B cell (primary cell): Measurements from ENCODE around the gene TNKS1BP1. TPM values are rescaled to one million over a fixed set of nuclear protein-coding genes. Genes with fewer than 3 reads are reported as not detected.

Source experiments
- ATAC-seq: fragments of 200-7000 bp; cut with Tn5 transposase; one replicate; pipeline ENCODE4 v1.10.0; 2021; ENCODE audit warnings: low read depth, mild to moderate bottlenecking, moderate number of reproducible peaks, moderate library complexity
- CTCF ChIA-PET: fragments of 350-600 bp; sonication (Branson Sonifier 250); formaldehyde crosslinking; loops from one replicate; lab custom pipeline; 2021; ENCODE audit warnings: antibody characterized with exemption, inconsistent platforms; lab: Charles Lee
- POLR2A ChIA-PET: fragments of 350-600 bp; sonication (Branson Sonifier 250); formaldehyde crosslinking; loops from one replicate; lab custom pipeline; 2021; ENCODE audit warnings: antibody characterized with exemption; lab: Charles Lee
- DNase-seq: peaks from one replicate; pipeline ENCODE4 v3.0.0; 2013
- H2AFZ ChIP-seq: 2 replicates; pipeline ENCODE4 v1.6.1; 2012; ENCODE audit warnings: mild to moderate bottlenecking, low read depth, low read length; ENCODE audit not compliant: insufficient read depth, poor library complexity, severe bottlenecking
- H3K27ac ChIP-seq, 2 donors: 1 replicate in 1 of 2; 2 replicates in 1 of 2; pipeline ENCODE4 v1.5.1; 2012 to 2013; ENCODE audit warnings: low read length in 2 of 2, mild to moderate bottlenecking in 2 of 2, moderate library complexity in 1 of 2
- H3K27me3 ChIP-seq, 4 experiments: fragments of 200-600 bp in 1 of 4; sonication (generic) in 1 of 4; replicated peaks in 1 of 4; 1 replicate in 2 of 4; 2 replicates in 2 of 4; pipeline versions ENCODE4 v1.6.1 to v1.7.0; 2013 to 2016; ENCODE audit warnings: low read length in 3 of 4, mild to moderate bottlenecking in 2 of 4, mixed read lengths in 1 of 4, moderate library complexity in 1 of 4; ENCODE audit not compliant: insufficient read depth in 4 of 4, control insufficient read depth in 3 of 4; ENCODE audit errors: control extremely low read depth in 1 of 4
- H3K36me3 ChIP-seq, 2 experiments: replicated peaks in 1 of 2; 1 replicate in 1 of 2; 2 replicates in 1 of 2; pipeline versions ENCODE4 v1.6.1 to v1.7.1; 2013; ENCODE audit warnings: low read length in 1 of 2; ENCODE audit not compliant: insufficient read depth in 2 of 2, control insufficient read depth in 1 of 2; ENCODE audit errors: control extremely low read depth in 1 of 2, extremely low read depth in 1 of 2
- H3K4me1 ChIP-seq, 2 donors: fragments of 200-600 bp in 1 of 2; sonication (generic) in 1 of 2; 1 replicate in 1 of 2; 2 replicates in 1 of 2; pipeline versions ENCODE4 v1.5.1 to v1.6.1; 2013 to 2017; ENCODE audit warnings: low read length in 2 of 2; ENCODE audit not compliant: control insufficient read depth in 2 of 2, insufficient read depth in 2 of 2
- H3K4me2 ChIP-seq: replicated peaks from 2 replicates; pipeline ENCODE3; 2012; ENCODE audit warnings: mild to moderate bottlenecking, low read depth, low read length; ENCODE audit not compliant: poor library complexity, severe bottlenecking
- H3K4me3 ChIP-seq, 5 experiments: fragments of 200-600 bp in 1 of 5; sonication (generic) in 1 of 5; 1 replicate in 3 of 5; 2 replicates in 2 of 5; pipeline versions ENCODE4 v1.5.1 to v1.7.0; 2011 to 2016; ENCODE audit warnings: low read length in 4 of 5, mild to moderate bottlenecking in 4 of 5, low read depth in 2 of 5, control low read depth in 1 of 5, moderate library complexity in 1 of 5; ENCODE audit not compliant: insufficient read depth in 1 of 5; ENCODE audit errors: control extremely low read depth in 1 of 5, extremely low read depth in 1 of 5
- H3K79me2 ChIP-seq: fragments of 200-600 bp; sonication (generic); one replicate; pipeline ENCODE4 v1.6.0; 2016; ENCODE audit warnings: low read length; ENCODE audit not compliant: control insufficient read depth, insufficient read depth
- H3K9ac ChIP-seq: fragments of 200-600 bp; sonication (generic); 2 replicates; pipeline ENCODE4 v1.6.1; 2017; ENCODE audit warnings: mild to moderate bottlenecking, low read length, moderate library complexity
- H3K9me3 ChIP-seq, 3 donors: one replicate each; pipeline versions ENCODE4 v1.6.1 to v1.7.1; 2013; ENCODE audit warnings: low read length in 2 of 3; ENCODE audit not compliant: control insufficient read depth in 2 of 3, insufficient read depth in 1 of 3; ENCODE audit errors: control extremely low read depth in 1 of 3
- H4K20me1 ChIP-seq: 2 replicates; pipeline ENCODE4 v1.6.0; 2012; ENCODE audit warnings: mild to moderate bottlenecking, low read length; ENCODE audit not compliant: insufficient read depth, control insufficient read depth, poor library complexity, severe bottlenecking
- H3K27ac Mint-ChIP-seq: one replicate; pipeline ENCODE4 v1.8.0; 2021; ENCODE audit warnings: mixed read lengths
- H3K27me3 Mint-ChIP-seq: one replicate; pipeline ENCODE4 v1.8.0; 2021; ENCODE audit warnings: mixed read lengths
- H3K4me1 Mint-ChIP-seq: one replicate; pipeline ENCODE4 v1.8.0; 2021; ENCODE audit warnings: mixed read lengths
- H3K4me3 Mint-ChIP-seq: one replicate; pipeline ENCODE4 v1.8.0; 2021; ENCODE audit warnings: mixed read lengths
- H3K9me3 Mint-ChIP-seq: one replicate; pipeline ENCODE4 v1.8.0; 2022; ENCODE audit warnings: mixed read lengths; ENCODE audit not compliant: insufficient read depth
- EZH2 ChIP-seq: IDR thresholded peaks from 2 replicates; pipeline ENCODE4 v1.6.1; 2012; ENCODE audit warnings: borderline replicate concordance, low read depth, mild to moderate bottlenecking, moderate library complexity, low read length; ENCODE audit not compliant: insufficient read depth, poor library complexity, severe bottlenecking
- WGBS: methylation state at CpG from one replicate; pipeline ENCODE4 v1.1.5; 2013; ENCODE audit warnings: missing lambda C conversion rate; ENCODE audit not compliant: insufficient coverage; 5-methylcytosine and 5-hydroxymethylcytosine counted together
- intact Hi-C: fragments of 100-400 bp; cut with micrococcal nuclease; formaldehyde crosslinking; loops from one replicate; pipeline ENCODE4 v1.10.0; 2022
- polyA plus RNA-seq: library from polyadenylated mRNA; depleted of rRNA; stranded (reverse); fragments of >200 nt; gene quantifications from 2 replicates; pipeline ENCODE4 v1.2.3, GENCODE V29; 2012
- total RNA-seq, 2 donors: library from RNA; stranded (reverse); fragments of 120-200 nt in 1 of 2; gene quantifications; 1 replicate in 1 of 2; 2 replicates in 1 of 2; pipeline versions ENCODE4 v1.2.3 to v1.2.4, GENCODE V29; 2013 to 2022
- TF ChIP-seq, protein P1 (sequence below): fragments of 200-600 bp; IDR thresholded peaks from one replicate; pipeline ENCODE4 v1.8.0; 2022; ENCODE audit warnings: antibody characterized with exemption, mild to moderate bottlenecking

TNKS1BP1 gene
- total and polyA plus RNA-seq, 2 donors (not counting 1 experiment from before 2014, with no cell fraction given) = 2.2 to 12.2 TPM

- no peak overlapping the region for H3K4me2 ChIP-seq
- H3K4me1 Mint-ChIP-seq = peaks cover 3% of the 10 kb centered on the region
- no peaks in the 10 kb centered on the region for H3K36me3 ChIP-seq
- H4K20me1 ChIP-seq = no peaks in the 10 kb centered on the region
- no peak for DNase-seq
- H2AFZ ChIP-seq = peak overlapping the region; percentile 9
- WGBS = 16% methylated on average over 4 of the region's 6 CpGs
- no peak overlapping the region for H3K9ac ChIP-seq
- TF ChIP-seq, protein P1, sequence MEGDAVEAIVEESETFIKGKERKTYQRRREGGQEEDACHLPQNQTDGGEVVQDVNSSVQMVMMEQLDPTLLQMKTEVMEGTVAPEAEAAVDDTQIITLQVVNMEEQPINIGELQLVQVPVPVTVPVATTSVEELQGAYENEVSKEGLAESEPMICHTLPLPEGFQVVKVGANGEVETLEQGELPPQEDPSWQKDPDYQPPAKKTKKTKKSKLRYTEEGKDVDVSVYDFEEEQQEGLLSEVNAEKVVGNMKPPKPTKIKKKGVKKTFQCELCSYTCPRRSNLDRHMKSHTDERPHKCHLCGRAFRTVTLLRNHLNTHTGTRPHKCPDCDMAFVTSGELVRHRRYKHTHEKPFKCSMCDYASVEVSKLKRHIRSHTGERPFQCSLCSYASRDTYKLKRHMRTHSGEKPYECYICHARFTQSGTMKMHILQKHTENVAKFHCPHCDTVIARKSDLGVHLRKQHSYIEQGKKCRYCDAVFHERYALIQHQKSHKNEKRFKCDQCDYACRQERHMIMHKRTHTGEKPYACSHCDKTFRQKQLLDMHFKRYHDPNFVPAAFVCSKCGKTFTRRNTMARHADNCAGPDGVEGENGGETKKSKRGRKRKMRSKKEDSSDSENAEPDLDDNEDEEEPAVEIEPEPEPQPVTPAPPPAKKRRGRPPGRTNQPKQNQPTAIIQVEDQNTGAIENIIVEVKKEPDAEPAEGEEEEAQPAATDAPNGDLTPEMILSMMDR = no peak
- TF ChIP-seq EZH2 = no peak
- H3K27ac Mint-ChIP-seq = no peak overlapping the region
- H3K27me3 Mint-ChIP-seq = peaks cover 39% of the 10 kb centered on the region
- no peak overlapping the region for H3K4me3 ChIP-seq
- H3K9me3 Mint-ChIP-seq = no peaks in the 10 kb centered on the region
- peaks cover 0 to 6% (median 0%) of the 10 kb centered on the region in 3 donors for H3K9me3 ChIP-seq
- peaks cover 0 to 6% (median 4%) of the 10 kb centered on the region in 4 experiments for H3K27me3 ChIP-seq
- peaks cover 0 to 4% of the 10 kb centered on the region in 2 donors for H3K4me1 ChIP-seq
- no peak for ATAC-seq
- ChIA-PET POLR2A (no interaction called here), CTCF (interaction anchor here (3.5 kb wide), 1 partner anchor 9 kb away, joined by 15 read pairs; no protein-coding TSS in a partner anchor)
- H3K79me2 ChIP-seq = no peaks in the 10 kb centered on the region
- H3K4me3 Mint-ChIP-seq = no peak overlapping the region
- intact Hi-C loops = no loop called here
- no peak overlapping the region for H3K27ac ChIP-seq
Observed at GRCh38 chr11:57354699-57355098, 29.9 kb upstream of the TNKS1BP1 start.

- WGBS = 50% methylated on average over 1 of the region's 4 CpGs
- H3K4me2 ChIP-seq = no peak overlapping the region
- intact Hi-C loops = no loop called here
Observed at GRCh38 chr11:57353852-57354251, 29.1 kb upstream of the TNKS1BP1 start.

More at GRCh38 chr11:57353852-57354251, 29.1 kb upstream of the TNKS1BP1 start:
- H3K4me3 ChIP-seq = no peak overlapping the region
- TF ChIP-seq, protein P1 = no peak
- no peak for TF ChIP-seq EZH2
- no peaks in the 10 kb centered on the region for H4K20me1 ChIP-seq
- no peak overlapping the region for H3K9ac ChIP-seq
- Mint-ChIP-seq H3K9me3 (no peaks in the 10 kb centered on the region), H3K27me3 (peaks cover 40% of the 10 kb centered on the region), H3K4me1 (peaks cover 3% of the 10 kb centered on the region), H3K27ac (no peak overlapping the region), H3K4me3 (no peak overlapping the region)
- CTCF ChIA-PET = interaction anchor here (0.6 to 0.9 kb wide), 2 partner anchors 20 to 83 kb away, joined by 3 read pairs; no protein-coding TSS in a partner anchor
- no peaks in the 10 kb centered on the region for H3K79me2 ChIP-seq
- H3K27ac ChIP-seq = no peak overlapping the region
- ATAC-seq (no peak), DNase-seq (no peak)
- H2AFZ ChIP-seq = no peak overlapping the region
- H3K4me1 ChIP-seq = peaks cover 0 to 6% of the 10 kb centered on the region in 2 donors
- peaks cover 0 to 6% (median 4%) of the 10 kb centered on the region in 4 experiments for H3K27me3 ChIP-seq
- H3K9me3 ChIP-seq = peaks cover 0 to 6% (median 0%) of the 10 kb centered on the region in 3 donors
- H3K36me3 ChIP-seq = no peaks in the 10 kb centered on the region
- POLR2A ChIA-PET = no interaction called here
